22Rv1 (cell line): ENCODE measurements around the gene KMT5C.

Experiments used
- H3K27ac ChIP-seq: fragments of 450-650 bp; 2 replicates; pipeline ENCODE4 v1.5.1; 2017
- ZFX ChIP-seq: fragments of 450-650 bp; IDR thresholded peaks from 2 replicates; pipeline ENCODE4 v1.6.1; 2017; ENCODE audit warnings: antibody characterized with exemption, borderline replicate concordance
- TF ChIP-seq, protein P1 (sequence below): fragments of 450-650 bp; IDR thresholded peaks from 2 replicates; pipeline ENCODE4 v1.5.1; 2017; ENCODE audit warnings: mild to moderate bottlenecking

KMT5C gene

DNA sequence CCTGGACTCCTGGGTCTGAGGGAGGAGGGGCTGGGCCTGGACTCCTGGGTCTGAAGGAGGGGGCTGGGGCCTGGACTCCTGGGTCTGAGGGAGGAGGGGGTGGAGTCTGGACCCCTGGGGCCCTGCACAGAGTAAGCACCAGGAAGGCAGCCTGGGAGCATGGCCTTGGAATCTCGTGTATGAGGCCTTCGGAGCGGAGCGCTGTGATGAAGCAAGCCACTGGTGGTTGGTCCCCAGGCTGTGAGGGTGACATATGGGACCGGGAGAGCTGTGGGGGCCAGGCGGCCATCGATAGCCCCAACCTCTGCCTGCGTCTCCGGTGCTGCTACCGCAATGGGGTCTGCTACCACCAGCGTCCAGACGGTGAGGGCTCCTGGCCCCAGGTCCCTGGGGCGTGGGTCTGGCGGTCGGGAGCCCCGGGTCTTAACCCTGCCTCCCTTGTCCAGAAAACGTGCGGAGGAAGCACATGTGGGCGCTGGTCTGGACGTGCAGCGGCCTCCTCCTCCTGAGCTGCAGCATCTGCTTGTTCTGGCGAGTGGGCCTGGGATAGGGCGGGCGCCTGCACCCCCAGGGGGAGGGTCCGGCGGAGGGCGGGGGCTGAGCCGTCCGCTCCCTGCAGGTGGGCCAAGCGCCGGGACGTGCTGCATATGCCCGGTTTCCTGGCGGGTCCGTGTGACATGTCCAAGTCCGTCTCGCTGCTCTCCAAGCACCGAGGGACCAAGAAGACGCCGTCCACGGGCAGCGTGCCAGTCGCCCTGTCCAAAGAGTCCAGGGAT is 37.9 kb downstream of the KMT5C start:
- no peak for TF ChIP-seq ZFX
- TF ChIP-seq, protein P1, sequence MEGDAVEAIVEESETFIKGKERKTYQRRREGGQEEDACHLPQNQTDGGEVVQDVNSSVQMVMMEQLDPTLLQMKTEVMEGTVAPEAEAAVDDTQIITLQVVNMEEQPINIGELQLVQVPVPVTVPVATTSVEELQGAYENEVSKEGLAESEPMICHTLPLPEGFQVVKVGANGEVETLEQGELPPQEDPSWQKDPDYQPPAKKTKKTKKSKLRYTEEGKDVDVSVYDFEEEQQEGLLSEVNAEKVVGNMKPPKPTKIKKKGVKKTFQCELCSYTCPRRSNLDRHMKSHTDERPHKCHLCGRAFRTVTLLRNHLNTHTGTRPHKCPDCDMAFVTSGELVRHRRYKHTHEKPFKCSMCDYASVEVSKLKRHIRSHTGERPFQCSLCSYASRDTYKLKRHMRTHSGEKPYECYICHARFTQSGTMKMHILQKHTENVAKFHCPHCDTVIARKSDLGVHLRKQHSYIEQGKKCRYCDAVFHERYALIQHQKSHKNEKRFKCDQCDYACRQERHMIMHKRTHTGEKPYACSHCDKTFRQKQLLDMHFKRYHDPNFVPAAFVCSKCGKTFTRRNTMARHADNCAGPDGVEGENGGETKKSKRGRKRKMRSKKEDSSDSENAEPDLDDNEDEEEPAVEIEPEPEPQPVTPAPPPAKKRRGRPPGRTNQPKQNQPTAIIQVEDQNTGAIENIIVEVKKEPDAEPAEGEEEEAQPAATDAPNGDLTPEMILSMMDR, result no peak
- H3K27ac ChIP-seq, result no peak overlapping the region

DNA sequence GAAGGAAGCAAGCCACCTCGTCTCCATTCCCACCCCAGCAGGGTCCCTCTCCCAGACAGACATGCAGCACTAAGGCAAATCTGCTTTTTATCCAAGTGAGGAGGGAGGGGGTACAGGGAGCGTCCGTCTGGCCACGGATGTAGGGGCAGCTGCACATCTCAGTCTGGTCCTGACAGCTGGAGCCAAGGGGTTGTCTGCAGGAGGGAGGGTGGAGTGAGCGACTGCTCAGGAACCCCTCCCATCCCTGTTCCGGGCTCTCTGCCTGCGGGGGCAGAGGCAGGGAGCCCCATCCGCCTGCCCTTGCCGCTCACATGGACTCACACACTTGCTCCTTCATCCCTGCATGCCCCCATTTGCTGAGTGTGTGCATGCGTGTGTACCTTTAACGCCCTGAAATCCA is 39.5 kb downstream of the KMT5C start:
- TF ChIP-seq ZFX, result no peak
- TF ChIP-seq, protein P1, result no peak
- no peak overlapping the region for H3K27ac ChIP-seq

DNA sequence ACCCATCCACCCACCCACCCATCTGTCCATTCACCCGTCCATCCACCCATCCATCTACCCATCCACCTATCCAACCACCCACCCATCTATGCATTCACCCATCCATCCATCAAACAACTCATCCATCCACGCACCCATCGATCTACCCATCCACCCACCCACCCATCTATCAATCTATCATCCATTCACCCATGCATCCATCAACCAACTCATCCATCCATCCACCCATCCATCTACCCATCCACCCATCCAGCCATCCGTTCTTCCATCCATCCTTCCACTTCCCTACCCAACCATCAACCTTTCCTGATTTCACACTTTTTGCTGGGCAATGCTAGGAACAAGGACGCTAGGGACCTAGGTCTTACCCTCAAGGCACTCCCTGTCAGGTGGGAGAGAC is 42.3 kb downstream of the KMT5C start:
- H3K27ac ChIP-seq, result no peak overlapping the region
- no peak for TF ChIP-seq ZFX
- TF ChIP-seq, protein P1, result no peak

DNA sequence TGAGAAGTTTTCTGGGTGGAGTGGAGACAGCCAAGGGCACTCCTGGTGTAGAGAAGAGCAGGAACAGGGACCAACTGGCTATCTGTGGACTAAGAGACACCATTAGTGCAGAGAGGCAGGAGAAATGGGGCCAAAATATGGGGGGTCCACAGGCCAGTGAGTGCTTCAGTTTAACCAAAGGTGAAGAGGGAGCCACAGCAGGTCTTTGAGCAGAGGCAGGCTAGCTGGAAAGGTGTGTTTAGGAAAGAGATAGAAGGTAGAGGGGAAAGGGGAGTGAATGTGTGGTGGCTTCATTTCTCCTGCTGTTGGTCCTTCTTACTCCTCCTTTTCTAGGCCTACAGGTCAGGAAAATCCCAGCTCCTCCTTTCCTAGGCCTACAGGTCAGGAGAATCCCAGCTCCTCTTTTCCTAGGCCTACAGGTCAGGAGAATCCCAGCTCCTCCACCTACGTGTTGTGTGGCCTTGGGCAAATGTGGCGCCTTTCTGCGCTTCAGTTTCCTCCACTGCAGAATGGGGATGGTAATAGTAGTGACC is 42.9 kb downstream of the KMT5C start:
- TF ChIP-seq ZFX, result no peak
- TF ChIP-seq, protein P1, result no peak
- H3K27ac ChIP-seq, result peak overlapping the region; percentile 98

DNA sequence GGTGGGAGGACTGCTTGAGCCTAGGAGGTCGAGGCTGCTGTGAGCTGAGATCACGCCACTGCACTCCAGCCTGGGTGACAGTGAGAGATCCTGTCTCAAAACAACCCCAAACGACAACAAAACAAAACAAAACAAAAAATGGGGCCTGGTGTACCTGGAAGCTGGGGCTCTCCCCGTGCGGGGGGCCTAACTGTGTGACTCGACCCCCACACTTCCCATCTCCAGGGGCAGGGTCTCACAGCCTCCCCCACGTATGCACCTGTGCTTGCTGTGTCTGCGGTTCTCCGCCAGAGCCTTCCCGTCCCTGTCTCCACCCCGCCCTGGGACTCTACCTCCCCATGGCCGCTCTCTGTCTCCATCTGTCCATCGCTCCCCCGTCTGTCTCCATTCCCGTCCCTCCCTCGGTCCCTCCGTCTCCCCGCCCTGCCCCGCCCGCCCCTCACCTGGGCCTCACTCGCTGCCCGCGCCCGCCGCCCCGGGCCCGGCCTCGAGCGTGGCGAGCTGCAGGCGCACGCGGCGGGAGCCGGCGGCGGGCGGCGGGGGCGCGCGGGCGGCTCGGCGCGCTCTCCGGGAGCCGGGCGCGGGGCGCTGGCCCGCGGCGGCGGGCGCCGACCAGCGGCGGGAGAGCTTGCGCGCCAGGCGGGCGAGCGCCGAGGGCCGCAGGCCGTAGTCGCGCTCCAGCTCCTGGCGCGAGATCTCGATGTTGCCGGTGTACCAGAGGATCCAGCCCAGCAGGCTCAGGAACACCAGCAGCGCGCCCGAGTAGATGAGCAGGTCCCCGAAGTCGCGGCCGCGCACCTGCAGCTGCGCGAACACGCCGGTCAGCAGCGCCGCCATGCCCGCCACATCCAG is 43.8 kb downstream of the KMT5C start:
- TF ChIP-seq ZFX, result no peak
- TF ChIP-seq, protein P1, result peak; percentile 46; the same call in 1 of the 2 replicates
- H3K27ac ChIP-seq, result peak overlapping the region; percentile 98

DNA sequence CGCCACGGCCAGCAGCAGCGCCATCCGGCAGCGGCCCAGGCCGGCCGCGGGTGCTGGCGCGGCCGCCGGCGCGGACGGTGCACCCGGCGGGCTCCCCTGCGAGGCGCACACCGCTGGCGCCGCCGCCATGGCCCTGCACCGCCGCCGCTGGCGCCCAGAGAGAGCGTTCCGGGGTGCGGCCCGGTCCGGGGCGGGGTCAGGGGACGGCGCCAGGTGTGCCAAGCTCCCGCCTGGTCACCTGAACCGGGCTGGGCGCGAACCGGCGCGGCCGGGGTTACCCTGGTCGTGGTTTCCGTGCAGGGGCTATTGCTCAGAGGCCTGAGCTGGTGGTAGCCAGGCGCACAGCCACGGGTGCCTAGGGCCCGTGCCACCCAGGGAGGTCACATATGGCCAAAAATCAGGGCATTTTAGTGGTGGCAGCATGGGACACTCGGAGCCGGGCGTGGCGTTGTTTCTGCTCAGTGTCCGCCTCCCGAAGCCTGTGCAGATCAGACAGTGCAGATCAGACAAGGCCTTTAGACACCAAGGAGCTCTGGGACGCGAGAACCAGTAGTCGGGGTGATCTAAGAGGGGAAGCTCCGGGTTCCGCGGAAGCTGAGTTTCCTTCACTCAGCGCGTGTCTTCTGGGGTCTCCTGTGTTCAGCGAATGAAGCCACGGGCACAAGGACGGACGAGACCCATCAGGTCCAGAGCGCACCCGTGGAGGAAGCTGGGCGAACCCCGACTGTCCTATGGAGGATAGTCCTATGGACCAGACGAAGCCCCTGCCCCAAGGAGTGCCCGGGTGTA is 44.6 kb downstream of the KMT5C start, which contains the start of gene TMEM238:
TSS of gene TMEM238 (minus strand) at position 162 of the 789 bp plus-strand sequence. CDS start at position 129, 33 bp downstream.
- peak within 1 kb of the TSS; percentile 98 for H3K27ac ChIP-seq
- TF ChIP-seq, protein P1, result peak; percentile 0; the same call in 1 of the 2 replicates
- no peak for TF ChIP-seq ZFX
